Uterus (tissue), 4 donors: Measurements from ENCODE around the gene ALG1. TPM values are rescaled to one million over a fixed set of nuclear protein-coding genes. Genes with fewer than 3 reads are reported as not detected.

Source experiments
- DNase-seq, 2 donors: peaks; one replicate each; pipeline ENCODE4 v3.0.0-alpha.2; 2019 to 2020
- H3K27ac ChIP-seq, 2 donors: fragments of 200-600 bp; sonication (generic); 1 replicate in 1 of 2; 2 replicates in 1 of 2; pipeline ENCODE4 v1.5.1; 2016 to 2018
- H3K27me3 ChIP-seq, 2 donors: fragments of 200-600 bp; sonication (generic); one replicate each; pipeline ENCODE4 v1.5.1; 2018 to 2019; ENCODE audit warnings: control low read depth in 1 of 2
- H3K36me3 ChIP-seq, 2 donors: fragments of 200-600 bp; sonication (generic); one replicate each; pipeline ENCODE4 v1.5.1; 2019; ENCODE audit warnings: control low read depth in 1 of 2
- H3K4me1 ChIP-seq, 2 donors: fragments of 200-600 bp; sonication (generic); one replicate each; pipeline ENCODE4 v1.5.1; 2018 to 2019; ENCODE audit warnings: control low read depth in 1 of 2
- H3K4me3 ChIP-seq, 2 donors: fragments of 200-600 bp; sonication (generic); 1 replicate in 1 of 2; 2 replicates in 1 of 2; pipeline ENCODE4 v1.5.1; 2018 to 2019; ENCODE audit warnings: mild to moderate bottlenecking in 1 of 2
- H3K9me3 ChIP-seq, 2 donors: fragments of 200-600 bp; sonication (generic); one replicate each; pipeline ENCODE4 v1.5.1; 2019; ENCODE audit warnings: control low read depth in 1 of 2
- POLR2A ChIP-seq, 2 donors: fragments of 450-650 bp; IDR thresholded peaks; one replicate each; pipeline ENCODE4 v1.6.1; 2016; ENCODE audit warnings: antibody characterized with exemption in 2 of 2, mild to moderate bottlenecking in 1 of 2, moderate library complexity in 1 of 2
- intact Hi-C: fragments of 100-400 bp; cut with DNase I; formaldehyde crosslinking; loops from one replicate; pipeline ENCODE4 v1.15.1; 2023; ENCODE audit warnings: low total_unique reads
- total RNA-seq, 4 donors: library from RNA; depleted of rRNA in 3 of 4; stranded (reverse); fragments of >200 nt in 3 of 4; gene quantifications; one replicate each; pipeline versions ENCODE4 v1.1.0 to v1.2.4, GENCODE V29; 2014 to 2023
- TF ChIP-seq, protein P1 (sequence below), 4 experiments: fragments of 200-600 bp in 2 of 4; fragments of 450-650 bp in 2 of 4; sonication (generic) in 2 of 4; IDR thresholded peaks; one replicate each; pipeline ENCODE4 v1.5.1; 2016 to 2019; ENCODE audit warnings: antibody characterized with exemption in 4 of 4, mild to moderate bottlenecking in 2 of 4, moderate library complexity in 1 of 4
- donor health status: DM: yes; HTN: yes; CAD: no.

ALG1 gene
- total RNA-seq, 4 donors from 2014 or later = 4.7 to 21.3 (median 10.9) TPM

GRCh38 chr16:5059386-5060072 lies 12.1 kb upstream of the ALG1 start:
- H3K27me3 ChIP-seq = no peaks in the 10 kb centered on the region
- DNase-seq = no peak
- H3K4me1 ChIP-seq = no peaks in the 10 kb centered on the region
- intact Hi-C loops = no loop called here
- TF ChIP-seq, protein P1, sequence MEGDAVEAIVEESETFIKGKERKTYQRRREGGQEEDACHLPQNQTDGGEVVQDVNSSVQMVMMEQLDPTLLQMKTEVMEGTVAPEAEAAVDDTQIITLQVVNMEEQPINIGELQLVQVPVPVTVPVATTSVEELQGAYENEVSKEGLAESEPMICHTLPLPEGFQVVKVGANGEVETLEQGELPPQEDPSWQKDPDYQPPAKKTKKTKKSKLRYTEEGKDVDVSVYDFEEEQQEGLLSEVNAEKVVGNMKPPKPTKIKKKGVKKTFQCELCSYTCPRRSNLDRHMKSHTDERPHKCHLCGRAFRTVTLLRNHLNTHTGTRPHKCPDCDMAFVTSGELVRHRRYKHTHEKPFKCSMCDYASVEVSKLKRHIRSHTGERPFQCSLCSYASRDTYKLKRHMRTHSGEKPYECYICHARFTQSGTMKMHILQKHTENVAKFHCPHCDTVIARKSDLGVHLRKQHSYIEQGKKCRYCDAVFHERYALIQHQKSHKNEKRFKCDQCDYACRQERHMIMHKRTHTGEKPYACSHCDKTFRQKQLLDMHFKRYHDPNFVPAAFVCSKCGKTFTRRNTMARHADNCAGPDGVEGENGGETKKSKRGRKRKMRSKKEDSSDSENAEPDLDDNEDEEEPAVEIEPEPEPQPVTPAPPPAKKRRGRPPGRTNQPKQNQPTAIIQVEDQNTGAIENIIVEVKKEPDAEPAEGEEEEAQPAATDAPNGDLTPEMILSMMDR (IDR thresholded peaks at IDR 0.05) = no peak
- no peak overlapping the region for H3K4me3 ChIP-seq
- no peaks in the 10 kb centered on the region for H3K36me3 ChIP-seq
- no peaks in the 10 kb centered on the region for H3K9me3 ChIP-seq
- H3K27ac ChIP-seq = no peak overlapping the region

DNA sequence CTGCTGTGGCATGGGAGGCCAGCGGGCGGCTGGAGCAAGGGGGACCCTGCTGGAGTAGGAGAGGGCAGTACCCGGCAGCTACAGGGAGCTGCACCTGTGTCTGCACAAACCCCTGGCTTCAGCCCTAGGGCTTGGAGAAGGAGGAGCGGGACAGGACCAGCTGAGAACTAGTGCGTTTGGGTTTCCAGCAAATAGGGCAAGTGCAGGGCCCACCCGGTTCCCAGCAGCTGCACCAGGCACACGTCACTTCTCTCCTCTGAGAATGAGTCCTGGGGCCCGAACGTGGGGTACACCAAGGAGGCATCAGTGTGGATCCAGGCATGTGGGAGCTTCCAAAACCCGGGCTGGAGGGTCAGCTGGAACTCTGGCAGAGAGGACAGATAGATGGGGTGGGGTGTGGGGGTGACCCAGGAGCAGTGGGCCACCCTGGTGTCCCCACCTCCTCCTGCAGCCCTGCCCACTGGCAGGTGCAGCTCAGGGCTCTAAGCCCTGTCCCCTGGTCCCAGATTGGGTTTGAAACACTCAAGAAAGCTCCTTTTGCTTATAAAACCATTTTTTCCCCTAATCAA lies 11.5 kb upstream of the ALG1 start:
- DNase-seq = no peak
- H3K4me1 ChIP-seq = no peaks in the 10 kb centered on the region
- no peak overlapping the region for H3K27ac ChIP-seq
- TF ChIP-seq POLR2A (IDR thresholded peaks at IDR 0.05) = no peak
- TF ChIP-seq, protein P1 (IDR thresholded peaks at IDR 0.05) = no peak
- H3K4me3 ChIP-seq = no peak overlapping the region
- H3K36me3 ChIP-seq = no peaks in the 10 kb centered on the region
- intact Hi-C loops = no loop called here
- no peaks in the 10 kb centered on the region for H3K9me3 ChIP-seq
- H3K27me3 ChIP-seq = no peaks in the 10 kb centered on the region

GRCh38 chr16:5062051-5062450 lies 9.6 kb upstream of the ALG1 start:
- intact Hi-C loops = no loop called here

GRCh38 chr16:5062790-5063765 lies 8.6 kb upstream of the ALG1 start:
- intact Hi-C loops = no loop called here
- no peak for DNase-seq
- Histone ChIP-seq H3K36me3 (no peaks in the 10 kb centered on the region), H3K27me3 (no peaks in the 10 kb centered on the region), H3K9me3 (no peaks in the 10 kb centered on the region), H3K27ac (no peak overlapping the region), H3K4me3 (no peak overlapping the region), H3K4me1 (no peaks in the 10 kb centered on the region)
- TF ChIP-seq, protein P1 (IDR thresholded peaks at IDR 0.05) = no peak
- TF ChIP-seq POLR2A (IDR thresholded peaks at IDR 0.05) = no peak

More at GRCh38 chr16:5062051-5062450, 9.6 kb upstream of the ALG1 start:
- no peak for DNase-seq
- Histone ChIP-seq H3K27me3 (no peaks in the 10 kb centered on the region), H3K9me3 (no peaks in the 10 kb centered on the region), H3K4me1 (no peaks in the 10 kb centered on the region), H3K4me3 (no peak overlapping the region), H3K36me3 (no peaks in the 10 kb centered on the region), H3K27ac (no peak overlapping the region)
- TF ChIP-seq, protein P1 (IDR thresholded peaks at IDR 0.05) = no peak
- no peak for TF ChIP-seq POLR2A (IDR thresholded peaks at IDR 0.05)
